H1 (cell line): ENCODE data around the gene CRHR1. TPM values are rescaled to one million over a fixed set of nuclear protein-coding genes. Genes with fewer than 3 reads are reported as not detected.

ENCODE experiments used
- CTCF ChIA-PET: fragments of 300-600 bp; sonication (Branson Sonifier 250); formaldehyde crosslinking; loops from one replicate; lab custom pipeline; 2021; ENCODE audit not compliant: partially characterized antibody; lab: Charles Lee
- POLR2A ChIA-PET: fragments of 300-600 bp; sonication (Branson Sonifier 250); formaldehyde crosslinking; loops from one replicate; lab custom pipeline; 2021; ENCODE audit warnings: inconsistent platforms; ENCODE audit not compliant: partially characterized antibody; lab: Charles Lee
- DNase-seq, 2 experiments: peaks; one replicate each; pipeline versions ENCODE4 v3.0.0 to v3.0.0-alpha.2; 2010 to 2022; ENCODE audit warnings: low spot score in 2 of 2, low read depth in 1 of 2, mixed read lengths in 1 of 2
- FAIRE-seq: peaks from 2 replicates; lab custom pipeline; 2011; peaks lifted over from hg19 to GRCh38; lab: Jason Lieb, UNC
- H2AFZ ChIP-seq: 2 replicates; pipeline ENCODE4 v1.8.1; 2012; ENCODE audit warnings: low read length, inconsistent platforms
- H2AK5ac ChIP-seq: 2 replicates; pipeline ENCODE4 v1.6.1; 2013; ENCODE audit warnings: low read depth, low read length
- H2BK120ac ChIP-seq: replicated peaks from 2 replicates; pipeline ENCODE3; 2013; ENCODE audit warnings: low read depth, low read length, inconsistent platforms
- H2BK12ac ChIP-seq: 2 replicates; pipeline ENCODE4 v1.6.1; 2013; ENCODE audit warnings: low read depth, low read length
- H2BK15ac ChIP-seq: 2 replicates; pipeline ENCODE4 v1.6.1; 2013; ENCODE audit warnings: low read length
- H2BK20ac ChIP-seq: 2 replicates; pipeline ENCODE4 v1.6.1; 2013; ENCODE audit warnings: low read length
- H2BK5ac ChIP-seq: 2 replicates; pipeline ENCODE4 v1.6.1; 2013; ENCODE audit warnings: low read depth, low read length
- H3K14ac ChIP-seq: 2 replicates; pipeline ENCODE4 v1.6.1; 2013; ENCODE audit warnings: inconsistent platforms; ENCODE audit not compliant: insufficient read length
- H3K18ac ChIP-seq: 2 replicates; pipeline ENCODE4 v1.6.1; 2013; ENCODE audit warnings: low read length; ENCODE audit errors: extremely low read depth
- H3K23ac ChIP-seq: 2 replicates; pipeline ENCODE4 v1.6.1; 2013; ENCODE audit warnings: inconsistent platforms; ENCODE audit not compliant: insufficient read length
- H3K23me2 ChIP-seq: 2 replicates; pipeline ENCODE4 v1.6.1; 2013; ENCODE audit warnings: low read depth, low read length
- H3K27ac ChIP-seq: 2 replicates; pipeline ENCODE4 v1.6.1; 2011; ENCODE audit warnings: low read depth, low read length, inconsistent platforms
- H3K27me3 ChIP-seq, 4 experiments: replicated peaks in 1 of 4; 1 replicate in 1 of 4; 2 replicates in 3 of 4; pipeline versions ENCODE4 v1.6.1 to v1.8.1; 2011 to 2013; ENCODE audit warnings: low read length in 3 of 4, mild to moderate bottlenecking in 3 of 4, inconsistent platforms in 2 of 4, mixed read lengths in 2 of 4, moderate library complexity in 1 of 4; ENCODE audit not compliant: control insufficient read depth in 3 of 4, insufficient read depth in 3 of 4; ENCODE audit errors: extremely low read depth in 1 of 4
- H3K36me3 ChIP-seq, 4 experiments: 2 replicates each; pipeline versions ENCODE4 v1.6.1 to v1.8.1; 2011 to 2013; ENCODE audit warnings: mild to moderate bottlenecking in 4 of 4, low read length in 3 of 4, moderate library complexity in 2 of 4, control low read depth in 1 of 4, inconsistent platforms in 1 of 4; ENCODE audit not compliant: insufficient read depth in 4 of 4, control insufficient read depth in 2 of 4
- H3K4ac ChIP-seq: replicated peaks from 2 replicates; pipeline ENCODE3; 2013; ENCODE audit warnings: low read length, low read depth, mixed read lengths, inconsistent platforms; ENCODE audit not compliant: insufficient read length
- H3K4me1 ChIP-seq, 4 experiments: replicated peaks in 1 of 4; 1 replicate in 1 of 4; 2 replicates in 3 of 4; pipeline versions ENCODE4 v1.6.1 to v1.8.1; 2011 to 2013; ENCODE audit warnings: low read length in 3 of 4, inconsistent platforms in 2 of 4, mixed read lengths in 1 of 4; ENCODE audit not compliant: insufficient read depth in 4 of 4, control insufficient read depth in 3 of 4
- H3K4me2 ChIP-seq, 2 experiments: 2 replicates each; pipeline versions ENCODE4 v1.6.1 to v1.8.1; 2011 to 2013; ENCODE audit warnings: low read depth in 2 of 2, low read length in 2 of 2, control low read depth in 1 of 2, inconsistent platforms in 1 of 2, mild to moderate bottlenecking in 1 of 2; ENCODE audit not compliant: insufficient read depth in 1 of 2
- H3K4me3 ChIP-seq, 4 experiments: fragments of 200-600, 300-600 bp in 1 of 4; sonication (generic), shearing (Covaris generic), sonication (Bioruptor Twin) in 1 of 4; 2 replicates each; pipeline versions ENCODE4 v1.5.1 to v1.8.1; 2011 to 2016; ENCODE audit warnings: low read length in 4 of 4, low read depth in 3 of 4, control low read depth in 2 of 4, inconsistent platforms in 2 of 4, mild to moderate bottlenecking in 2 of 4, mixed read lengths in 1 of 4, moderate library complexity in 1 of 4; ENCODE audit not compliant: insufficient read depth in 2 of 4; ENCODE audit errors: extremely low read depth in 1 of 4
- H3K56ac ChIP-seq: replicated peaks from 2 replicates; pipeline ENCODE3; 2013; ENCODE audit warnings: low read depth, mild to moderate bottlenecking, mixed read lengths, low read length, inconsistent platforms; ENCODE audit not compliant: insufficient read length
- H3K79me1 ChIP-seq: 2 replicates; pipeline ENCODE4 v1.6.1; 2013; ENCODE audit warnings: low read depth, low read length, control low read depth
- H3K79me2 ChIP-seq, 2 experiments: 2 replicates each; pipeline versions ENCODE4 v1.6.1 to v1.8.1; 2012 to 2013; ENCODE audit warnings: low read length in 2 of 2, mild to moderate bottlenecking in 2 of 2, inconsistent platforms in 1 of 2; ENCODE audit not compliant: insufficient read depth in 2 of 2, control insufficient read depth in 1 of 2
- H3K9ac ChIP-seq, 4 experiments: replicated peaks in 1 of 4; 1 replicate in 1 of 4; 2 replicates in 3 of 4; pipeline versions ENCODE4 v1.6.1 to v1.8.1; 2011 to 2013; ENCODE audit warnings: low read depth in 3 of 4, low read length in 3 of 4, control low read depth in 2 of 4, mild to moderate bottlenecking in 2 of 4, moderate library complexity in 2 of 4, inconsistent platforms in 1 of 4; ENCODE audit errors: extremely low read depth in 1 of 4
- H3K9me3 ChIP-seq, 2 experiments: 2 replicates each; pipeline versions ENCODE4 v1.6.1 to v1.8.1; 2012 to 2013; ENCODE audit warnings: mild to moderate bottlenecking in 2 of 2, moderate library complexity in 2 of 2, control low read depth in 1 of 2, inconsistent platforms in 1 of 2, low read depth in 1 of 2, low read length in 1 of 2, mixed read lengths in 1 of 2; ENCODE audit not compliant: insufficient read depth in 2 of 2
- H4K20me1 ChIP-seq, 2 experiments: replicated peaks in 1 of 2; 2 replicates each; pipeline versions ENCODE3 to v1.8.1; 2011 to 2013; ENCODE audit warnings: inconsistent platforms in 2 of 2, low read length in 2 of 2, mild to moderate bottlenecking in 1 of 2; ENCODE audit not compliant: insufficient read depth in 2 of 2, control insufficient read depth in 1 of 2
- H4K5ac ChIP-seq: 2 replicates; pipeline ENCODE4 v1.6.1; 2013; ENCODE audit warnings: low read length, low read depth, mixed read lengths, inconsistent platforms; ENCODE audit not compliant: insufficient read length
- H4K8ac ChIP-seq: 2 replicates; pipeline ENCODE4 v1.8.0; 2013; ENCODE audit warnings: mild to moderate bottlenecking, moderate library complexity, low read length, inconsistent platforms; ENCODE audit not compliant: insufficient read depth; ENCODE audit errors: extremely low read depth
- H4K91ac ChIP-seq: replicated peaks from 2 replicates; pipeline ENCODE3; 2013; ENCODE audit warnings: low read length, mixed read lengths, inconsistent platforms; ENCODE audit not compliant: insufficient read length
- ATF2 ChIP-seq: IDR thresholded peaks from 2 replicates; pipeline ENCODE4 v1.6.1; 2012; ENCODE audit warnings: low read length, inconsistent platforms
- CREB1 ChIP-seq: IDR thresholded peaks from 2 replicates; pipeline ENCODE4 v1.6.1; 2012; ENCODE audit warnings: inconsistent platforms
- EGR1 ChIP-seq: IDR thresholded peaks from 2 replicates; pipeline ENCODE4 v1.6.1; 2011; ENCODE audit warnings: low read depth, low read length, borderline replicate concordance
- MAFK ChIP-seq: IDR thresholded peaks from 2 replicates; pipeline ENCODE4 v1.6.1; 2012; ENCODE audit warnings: low read depth, mild to moderate bottlenecking, improper control_type of control experiment, low read length
- RAD21 ChIP-seq, 2 experiments: IDR thresholded peaks in 1 of 2; conservative IDR thresholded peaks in 1 of 2; 2 replicates each; pipeline ENCODE4 v1.6.1; 2011; ENCODE audit warnings: low read depth in 2 of 2, low read length in 2 of 2, improper control_type of control experiment in 1 of 2, inconsistent platforms in 1 of 2, mild to moderate bottlenecking in 1 of 2, moderate library complexity in 1 of 2
- RBBP5 ChIP-seq: IDR thresholded peaks from 2 replicates; pipeline ENCODE4 v1.7.1; 2012; ENCODE audit warnings: low read depth, mild to moderate bottlenecking, inconsistent platforms, low read length, moderate library complexity, borderline replicate concordance
- SIN3A ChIP-seq, 2 experiments: IDR thresholded peaks in 1 of 2; conservative IDR thresholded peaks in 1 of 2; 2 replicates each; pipeline ENCODE4 v1.6.1; 2011 to 2012; ENCODE audit warnings: low read length in 2 of 2, improper control_type of control experiment in 1 of 2, low read depth in 1 of 2, mild to moderate bottlenecking in 1 of 2
- WGBS, 2 experiments: shearing (Covaris generic) in 1 of 2; methylation state at CpG; one replicate each; pipeline versions ENCODE4 v1.1.6 to v1.1.7; 2013 to 2015; ENCODE audit warnings: low lambda C conversion rate in 2 of 2, mixed read lengths in 2 of 2, inconsistent platforms in 1 of 2, low coverage in 1 of 2, missing lambda C conversion rate in 1 of 2; ENCODE audit not compliant: insufficient replicate concordance in 2 of 2, insufficient coverage in 1 of 2, insufficient read length in 1 of 2; ENCODE audit errors: extremely low coverage in 1 of 2, missing lambda C conversion rate in 1 of 2; 5-methylcytosine and 5-hydroxymethylcytosine counted together
- polyA plus RNA-seq, 7 experiments: library from polyadenylated mRNA; depleted of rRNA in 3 of 7; stranded (reverse) in 5 of 7; unstranded in 2 of 7; fragments of >200 nt in 5 of 7; fragments of 200-250 nt in 2 of 7; gene quantifications; 1 replicate in 5 of 7; 2 replicates in 1 of 7; 4 replicates in 1 of 7; pipeline versions ENCODE4 v1.2.1 to v1.2.3, GENCODE V29; 2011 to 2013; ENCODE audit warnings: missing spikeins in 2 of 7, mixed read lengths in 2 of 7
- total RNA-seq: library from RNA; stranded (reverse); fragmentation: NEBNext Ultra II Directional; extraction: Animal tissue kit (Norgen Biotek cat#: 25700); gene quantifications from 2 replicates; pipeline ENCODE4 v1.2.1, GENCODE V29; 2021

The CRHR1 gene
- total and polyA plus RNA-seq, 2 of the 8 experiments (the other 6 are each of a cell fraction or from before 2014, with no cell fraction given) = 0.56 to 1.7 TPM

- Histone ChIP-seq H3K9ac (no peak overlapping the region), H3K4me3 (no peak overlapping the region), H4K91ac (no peak overlapping the region), H2BK20ac (no peak overlapping the region), H3K18ac (no peak overlapping the region), H3K27ac (no peak overlapping the region), H3K27me3 (no peaks in the 10 kb centered on the region), H3K9me3 (no peaks in the 10 kb centered on the region), H3K36me3 (no peaks in the 10 kb centered on the region), H3K14ac (no peak overlapping the region), H2BK12ac (no peak overlapping the region), H2BK120ac (no peak overlapping the region), H2AK5ac (no peak overlapping the region), H4K8ac (0 out of 2 replicates have a peak overlapping the region, but pooled peaks have one; percentile 57), H3K79me1 (no peaks in the 10 kb centered on the region), H2BK15ac (no peak overlapping the region), H3K56ac (no peak overlapping the region), H3K4ac (no peak overlapping the region), H2AFZ (no peak overlapping the region), H4K5ac (no peak overlapping the region), H2BK5ac (no peak overlapping the region), H3K4me1 (peaks cover 0 to under 1% (median 0%) of the 10 kb centered on the region in 4 experiments; a peak in 1 of 7 replicates), H3K79me2 (no peaks in the 10 kb centered on the region), H4K20me1 (no peaks in the 10 kb centered on the region), H3K4me2 (no peak overlapping the region), H3K23me2 (no peaks in the 10 kb centered on the region), H3K23ac (no peak overlapping the region)
- WGBS, 2 experiments = 87% methylated on average over 4 of the region's 4 CpGs; no CpG with 5 or more reads in 1 of the 2 experiments
- DNase-seq = no peak
- no peak for FAIRE-seq
- POLR2A ChIA-PET = no interaction called here
- CTCF ChIA-PET = interaction anchor here (0.8 to 11.3 kb wide), 11 partner anchors 8 to 179 kb away, joined by 3 to 69 read pairs (median 5); partner anchors contain the start of gene CRHR1
- TF ChIP-seq RBBP5 (no peak), EGR1 (no peak), MAFK (no peak), CREB1 (no peak), ATF2 (no peak), RAD21 (IDR thresholded peaks at IDR 0.05 in 1 of 2, conservative IDR thresholded peaks at IDR 0.05 in 1 of 2; ENCODE audit: low read depth in 2 of 2, low read length in 2 of 2) (no peak), SIN3A (conservative IDR thresholded peaks at IDR 0.05 in 1 of 2, IDR thresholded peaks at IDR 0.05 in 1 of 2; ENCODE audit: low read depth in 1 of 2, low read length in 2 of 2) (no peak)
These were observed 34.6 kb downstream of the CRHR1 start for GRCh38 chr17:45818699-45819098.
